UCSD-AML1 (cell line): ENCODE measurements around the gene MLC1.

Experiments used
- DNase-seq: peaks from one replicate; lab custom pipeline; 2025; ENCODE audit not compliant: unreplicated experiment; lab: John Stamatoyannopoulos, UW

MLC1 gene

DNA sequence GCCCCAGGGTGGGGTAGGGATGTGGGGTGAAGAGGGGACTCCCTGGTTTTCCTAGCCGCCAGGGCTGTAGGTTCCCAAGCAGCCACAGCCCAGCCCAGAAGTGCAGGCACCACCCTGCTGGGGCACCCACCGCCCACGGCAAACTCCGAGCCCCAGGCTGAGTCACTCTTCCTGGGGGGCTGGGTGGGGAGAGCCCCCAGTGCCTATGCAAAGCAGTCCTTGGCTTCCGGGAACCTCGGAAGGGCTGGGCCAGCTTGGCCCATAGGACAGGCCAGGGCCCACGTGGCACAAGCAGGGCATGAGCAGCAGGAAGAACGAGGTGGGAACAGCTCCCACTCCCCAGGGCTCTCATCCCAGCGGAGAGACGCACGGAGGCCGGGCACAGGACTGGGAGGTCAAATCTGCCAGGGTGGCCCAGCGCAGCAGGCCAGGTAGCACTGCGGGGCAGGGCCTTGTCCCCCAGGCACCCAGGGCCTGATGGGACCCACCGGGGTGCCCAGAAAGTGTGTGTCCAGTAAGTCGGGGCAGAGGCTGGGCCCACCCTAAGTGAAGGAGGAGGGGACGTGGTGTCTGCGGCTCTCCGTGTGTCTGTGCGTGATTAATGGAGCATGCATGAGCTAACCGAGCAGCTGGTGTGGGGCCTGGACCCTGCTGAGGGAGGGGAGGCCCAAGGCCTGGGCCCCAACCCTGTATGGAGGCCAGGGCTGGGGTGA is 68.1 kb downstream of the MLC1 start:
- no peak for DNase-seq

GRCh38 chr22:50016308-50016987 is 68.8 kb downstream of the MLC1 start:
- DNase-seq, result no peak

GRCh38 chr22:50015451-50016307 is 69.5 kb downstream of the MLC1 start:
- DNase-seq, result no peak

DNA sequence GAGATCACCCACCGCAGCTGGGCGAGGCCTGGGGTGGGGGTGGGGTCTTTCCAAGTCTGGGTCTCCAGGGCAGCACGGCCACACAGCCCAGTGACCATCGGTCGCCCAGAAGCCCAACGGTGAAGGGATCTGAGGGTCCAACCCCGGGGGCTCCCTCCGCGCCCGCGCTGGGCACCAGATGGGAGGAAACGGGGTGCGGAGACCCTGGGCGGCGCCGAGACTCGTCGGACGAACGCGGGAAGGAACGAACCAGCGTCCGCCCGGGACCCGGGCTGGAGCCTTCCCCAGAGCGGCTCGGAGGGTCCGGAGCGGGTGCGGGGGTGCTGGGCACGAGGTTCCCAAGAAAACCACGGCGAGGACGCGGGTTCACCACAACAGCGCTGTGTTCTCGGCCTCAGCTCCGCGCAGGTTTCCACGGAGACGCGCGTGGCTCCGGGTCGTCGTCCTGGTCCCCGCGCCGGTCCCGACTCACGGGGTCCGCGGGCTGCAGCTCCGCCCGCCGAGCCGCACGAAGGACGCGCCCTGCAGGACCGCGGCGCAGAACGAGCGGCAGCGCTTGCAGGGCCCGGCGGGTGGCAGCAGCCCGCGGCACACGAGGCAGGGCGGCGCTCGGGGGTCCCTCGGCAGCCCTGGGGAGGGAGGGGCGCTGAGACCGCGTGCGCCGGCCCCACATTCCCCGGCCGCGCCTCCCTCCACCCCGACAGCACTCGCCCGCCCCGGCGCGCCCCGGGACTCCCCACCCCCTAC is 70.4 kb downstream of the MLC1 start:
- DNase-seq, result no peak

DNA sequence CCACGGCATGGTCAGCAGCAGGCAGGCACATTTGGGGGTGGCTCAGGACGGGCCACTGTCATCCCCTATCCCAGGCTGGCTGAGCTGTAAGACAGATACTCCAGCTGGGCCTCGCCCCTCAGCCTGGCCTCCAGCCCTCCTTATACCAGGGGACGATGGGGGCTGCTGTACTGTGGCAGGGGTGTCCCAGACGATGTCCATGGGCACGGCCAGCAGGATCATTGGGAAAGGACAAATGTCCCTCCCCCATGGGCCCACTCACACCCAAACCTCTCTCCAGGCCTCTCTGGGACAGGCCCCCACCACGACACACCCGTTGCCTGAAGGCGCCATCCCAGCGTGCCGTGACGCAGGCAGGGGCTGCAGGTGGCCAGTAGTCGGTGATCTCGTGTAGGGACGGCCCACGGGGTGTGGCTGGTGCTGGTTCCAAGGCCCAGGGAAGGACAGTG is 71.1 kb downstream of the MLC1 start:
- DNase-seq, result no peak

- no peak for DNase-seq
Measured at GRCh38 chr22:50012211-50013181, 72.7 kb downstream of the MLC1 start, which contains the start of gene IL17REL. TSS of gene IL17REL (minus strand) at chr22:50012765. CDS start at chr22:50012646, 119 bp downstream.

GRCh38 chr22:50011447-50012210 is 73.6 kb downstream of the MLC1 start:
- no peak for DNase-seq

DNA sequence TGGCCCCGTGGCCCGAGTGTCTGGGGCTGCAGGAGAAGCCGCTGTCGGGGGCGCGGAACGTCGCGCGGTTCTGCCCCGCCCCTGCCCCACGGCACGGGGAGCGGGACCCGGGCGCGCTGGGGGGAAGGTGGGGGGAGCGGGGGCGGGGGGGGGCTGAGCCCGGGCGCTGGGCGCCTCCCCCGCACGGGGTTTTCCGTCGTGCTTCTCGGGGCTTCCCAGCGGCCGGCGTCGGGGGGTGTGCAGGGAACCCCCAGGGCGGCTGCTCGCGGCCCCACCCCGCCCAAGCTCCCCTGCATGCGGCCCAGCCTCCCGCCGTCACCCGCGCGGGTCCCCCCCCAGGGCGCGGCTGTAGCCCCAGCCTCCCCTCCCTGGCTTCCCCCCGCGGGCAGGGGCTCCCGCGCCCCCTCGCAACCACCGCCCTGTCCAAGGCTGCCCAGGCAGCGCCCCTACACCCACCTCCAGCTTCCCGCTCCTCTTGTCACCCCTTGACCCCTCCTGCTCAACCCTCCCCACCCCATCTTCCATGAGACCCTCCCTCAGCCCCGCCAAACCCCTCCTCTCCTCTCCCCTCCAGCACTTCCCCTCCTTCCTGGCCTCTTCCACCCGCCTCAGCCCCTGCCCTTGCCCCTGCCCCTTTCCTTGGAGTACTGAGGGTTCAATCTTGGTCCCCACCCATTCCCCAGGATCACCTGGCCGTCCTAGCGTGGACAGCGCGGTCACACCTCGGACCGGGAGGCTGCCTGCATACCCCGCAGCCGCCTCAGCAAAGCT is 74.4 kb downstream of the MLC1 start:
- no peak for DNase-seq

- DNase-seq, result no peak
Measured at GRCh38 chr22:50009765-50010675, 75.2 kb downstream of the MLC1 start.
